IPS-18a (cell line): ENCODE data around the gene PEMT.

ENCODE experiments used
- H3K27ac ChIP-seq: one replicate; pipeline ENCODE4 v1.5.1; 2013; ENCODE audit warnings: low read length
- H3K27me3 ChIP-seq: one replicate; pipeline ENCODE4 v1.6.1; 2013; ENCODE audit warnings: mild to moderate bottlenecking, low read length; ENCODE audit not compliant: control insufficient read depth, insufficient read depth
- H3K36me3 ChIP-seq: one replicate; pipeline ENCODE4 v1.6.1; 2013; ENCODE audit warnings: low read depth, low read length; ENCODE audit not compliant: control insufficient read depth
- H3K4me1 ChIP-seq: one replicate; pipeline ENCODE4 v1.6.1; 2013; ENCODE audit warnings: low read depth, low read length; ENCODE audit not compliant: control insufficient read depth
- H3K4me3 ChIP-seq: one replicate; pipeline ENCODE4 v1.5.1; 2013; ENCODE audit warnings: low read length
- H3K9ac ChIP-seq: one replicate; pipeline ENCODE4 v1.6.1; 2013; ENCODE audit warnings: mild to moderate bottlenecking, low read length, moderate library complexity
- H3K9me3 ChIP-seq: one replicate; pipeline ENCODE4 v1.6.1; 2013; ENCODE audit warnings: low read depth, low read length; ENCODE audit not compliant: control insufficient read depth

The PEMT gene

DNA sequence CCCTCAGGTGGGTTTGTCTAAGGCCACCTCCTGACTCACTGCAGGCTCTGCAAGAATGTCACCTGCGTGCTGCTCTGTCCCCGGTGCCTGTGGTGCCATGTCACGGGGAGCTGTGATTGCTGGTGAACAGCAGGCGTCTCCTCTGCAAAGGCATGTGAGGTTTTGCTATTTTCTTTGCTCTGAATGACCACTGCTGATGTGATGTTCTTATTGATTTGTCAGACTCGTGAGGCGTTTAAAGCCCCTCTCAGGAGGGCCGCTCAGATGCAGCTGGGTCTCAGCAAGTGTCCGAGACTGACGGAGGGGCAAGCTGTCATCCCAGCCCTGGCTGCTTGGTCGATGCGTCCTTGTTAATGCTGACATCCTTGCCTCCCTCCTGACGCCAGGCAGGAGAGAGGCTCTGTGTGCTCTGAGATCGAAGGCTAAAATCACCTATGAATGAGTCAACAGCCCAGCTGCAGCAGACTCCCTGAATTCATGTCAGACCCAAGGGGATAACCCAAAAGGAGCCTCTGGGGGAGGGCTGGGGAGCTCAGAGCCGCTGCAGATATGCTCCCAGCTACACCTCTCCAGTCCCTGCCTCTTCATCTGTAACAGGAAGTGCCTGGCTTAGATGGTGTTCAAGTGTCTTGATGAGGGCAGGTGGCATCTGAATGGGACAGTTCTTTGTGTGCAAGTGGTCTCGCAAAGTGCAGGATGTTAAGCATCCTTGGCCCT is 11.8 kb upstream of the PEMT start:
- H3K4me3 ChIP-seq: no peak overlapping the region
- no peak overlapping the region for H3K27ac ChIP-seq
- H3K9me3 ChIP-seq: no peaks in the 10 kb centered on the region
- H3K27me3 ChIP-seq: no peaks in the 10 kb centered on the region
- no peak overlapping the region for H3K9ac ChIP-seq
- H3K36me3 ChIP-seq: no peaks in the 10 kb centered on the region
- no peaks in the 10 kb centered on the region for H3K4me1 ChIP-seq

DNA sequence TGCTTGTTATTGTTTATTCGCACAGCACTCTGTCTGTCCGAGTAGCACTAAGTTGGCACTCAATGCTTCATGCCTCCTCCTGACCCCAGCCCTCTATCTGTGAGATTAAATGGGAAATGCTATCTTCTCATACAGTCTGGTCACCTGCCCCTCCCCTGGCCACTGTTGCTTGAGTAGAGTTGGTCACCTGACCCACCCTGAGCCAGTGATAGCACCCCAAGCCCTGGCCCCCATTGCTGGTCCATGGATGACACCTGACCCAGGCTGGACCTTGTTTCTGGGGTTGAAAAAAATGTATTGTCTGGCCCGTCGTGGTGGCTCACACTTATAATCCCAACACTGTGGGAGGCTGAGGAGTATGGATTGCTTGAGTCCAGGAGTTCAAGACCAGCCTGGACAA is 8.5 kb upstream of the PEMT start:
- no peak overlapping the region for H3K9ac ChIP-seq
- H3K9me3 ChIP-seq: no peaks in the 10 kb centered on the region
- H3K27me3 ChIP-seq: no peaks in the 10 kb centered on the region
- H3K4me3 ChIP-seq: no peak overlapping the region
- H3K27ac ChIP-seq: no peak overlapping the region
- H3K4me1 ChIP-seq: no peaks in the 10 kb centered on the region
- no peaks in the 10 kb centered on the region for H3K36me3 ChIP-seq

DNA sequence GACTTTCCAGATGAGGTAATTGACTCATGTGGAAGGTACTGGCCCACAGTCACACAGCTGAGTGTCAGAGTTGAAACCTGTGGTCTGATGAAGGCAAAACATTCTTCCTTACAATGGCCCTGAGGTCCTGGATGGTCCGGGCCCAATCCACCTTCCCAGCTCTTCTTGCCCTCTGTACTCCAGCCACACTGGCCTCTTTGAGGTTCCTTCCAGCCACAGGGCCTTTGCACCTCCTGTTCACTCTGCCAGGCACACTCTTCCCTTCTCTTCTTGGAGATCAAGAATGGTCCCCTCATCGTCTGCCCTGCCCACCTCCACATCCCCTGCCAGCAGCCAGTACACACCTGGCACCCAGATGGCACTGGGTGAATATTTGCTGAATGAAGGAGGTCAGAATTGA is 6.5 kb upstream of the PEMT start:
- no peaks in the 10 kb centered on the region for H3K4me1 ChIP-seq
- H3K27ac ChIP-seq: no peak overlapping the region
- H3K4me3 ChIP-seq: no peak overlapping the region
- no peaks in the 10 kb centered on the region for H3K36me3 ChIP-seq
- H3K27me3 ChIP-seq: no peaks in the 10 kb centered on the region
- no peaks in the 10 kb centered on the region for H3K9me3 ChIP-seq
- H3K9ac ChIP-seq: no peak overlapping the region

DNA sequence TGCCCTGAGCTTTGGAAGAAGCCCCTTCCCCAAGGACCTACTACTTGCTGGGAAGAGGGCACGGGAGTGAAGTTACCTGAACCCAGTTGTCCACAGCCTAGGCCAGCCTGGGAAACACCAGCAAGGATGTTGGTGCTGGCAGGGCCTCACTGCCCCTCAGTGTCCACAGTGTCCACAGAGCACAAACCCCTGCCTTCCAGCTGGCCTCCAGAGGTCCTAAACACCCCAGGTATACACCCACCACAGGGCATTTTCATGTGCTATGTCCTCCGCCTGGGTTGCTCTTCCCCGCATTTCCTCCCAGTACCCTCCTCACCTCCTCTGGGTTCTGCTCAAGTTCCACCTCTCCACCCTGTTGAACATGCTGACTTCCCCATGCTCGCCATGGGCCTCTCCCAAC is 4.2 kb upstream of the PEMT start:
- Histone ChIP-seq H3K36me3 (no peaks in the 10 kb centered on the region), H3K27ac (no peak overlapping the region), H3K4me3 (no peak overlapping the region), H3K27me3 (no peaks in the 10 kb centered on the region), H3K9ac (no peak overlapping the region), H3K9me3 (no peaks in the 10 kb centered on the region), H3K4me1 (no peaks in the 10 kb centered on the region)

DNA sequence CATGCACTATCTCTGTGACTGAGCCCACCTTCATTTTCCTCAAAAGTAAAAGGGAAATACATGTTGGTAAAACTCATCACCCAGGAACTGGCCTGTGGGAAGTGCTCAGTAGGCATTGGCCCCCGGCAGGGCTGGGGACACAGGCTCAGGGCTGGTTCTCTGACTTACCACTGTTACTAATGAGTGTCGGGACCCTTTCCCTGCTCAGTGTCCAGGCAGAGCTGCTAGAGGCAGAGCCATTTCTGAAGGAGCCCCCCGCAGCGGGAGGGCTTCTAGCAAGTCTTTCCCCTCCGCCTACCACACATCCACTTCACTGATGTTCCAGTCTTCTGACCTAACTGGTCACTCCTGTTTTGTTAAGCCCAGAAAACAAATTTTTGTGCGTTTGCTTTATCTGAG is 1.7 kb upstream of the PEMT start:
- Histone ChIP-seq H3K27me3 (no peaks in the 10 kb centered on the region), H3K4me3 (no peak overlapping the region), H3K4me1 (peaks cover 4% of the 10 kb centered on the region), H3K36me3 (no peaks in the 10 kb centered on the region), H3K27ac (no peak overlapping the region), H3K9me3 (no peaks in the 10 kb centered on the region), H3K9ac (no peak overlapping the region)

DNA sequence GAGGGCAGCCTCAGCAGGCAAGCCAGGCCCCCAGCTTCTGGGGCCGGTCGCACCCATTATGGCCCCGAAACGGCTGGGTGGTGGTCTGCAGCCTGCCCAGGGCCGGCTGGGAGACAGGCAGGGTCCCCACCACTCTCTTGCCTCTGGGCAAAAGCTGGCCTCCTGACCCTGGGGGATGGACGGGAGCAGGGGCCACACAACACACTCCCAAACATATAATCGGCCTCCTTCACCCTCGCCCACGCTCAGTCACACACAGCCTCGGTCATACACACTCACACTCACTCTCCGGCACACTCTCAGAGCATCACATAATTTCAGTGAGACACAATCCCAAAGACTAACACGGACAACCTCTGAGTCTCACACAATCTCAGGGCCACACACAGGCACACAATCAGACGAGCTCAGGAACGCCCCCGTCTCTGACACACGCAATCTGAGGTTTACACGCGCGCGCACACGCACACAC is 589 bp downstream of the PEMT start:
- Histone ChIP-seq H3K4me3 (peak overlapping the region; percentile 92), H3K9me3 (no peaks in the 10 kb centered on the region), H3K27me3 (no peaks in the 10 kb centered on the region), H3K36me3 (no peaks in the 10 kb centered on the region), H3K4me1 (peaks cover 4% of the 10 kb centered on the region), H3K9ac (peak overlapping the region; percentile 61), H3K27ac (no peak overlapping the region)

DNA sequence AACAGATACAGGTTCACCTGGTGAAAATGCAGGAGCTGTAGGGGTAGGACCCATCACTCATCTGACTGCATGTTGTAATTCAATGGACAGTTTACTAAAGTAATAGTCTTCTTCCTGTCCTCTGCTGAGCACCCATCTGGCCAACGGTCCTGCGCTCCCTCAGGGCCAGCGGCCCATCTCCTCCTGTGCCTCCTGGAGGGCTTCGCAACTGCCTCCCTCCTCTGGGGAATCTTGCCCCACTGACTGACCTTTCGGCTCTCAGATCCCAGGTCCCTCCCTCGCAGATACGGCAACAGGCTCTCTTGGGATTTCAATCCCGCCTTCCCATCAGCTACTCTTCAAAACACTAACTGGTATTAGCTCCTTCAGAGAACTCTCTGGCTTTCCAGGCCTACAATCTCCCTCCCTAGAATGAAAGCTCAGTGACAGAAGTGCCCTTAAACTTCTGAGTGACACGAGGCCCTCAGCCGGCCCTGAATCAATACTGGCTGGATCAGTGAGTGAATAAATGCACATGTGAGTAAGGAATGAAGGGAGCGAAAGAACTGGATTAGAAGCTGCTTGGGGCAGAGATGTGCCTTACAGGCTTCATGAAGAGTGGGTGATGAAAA is 1.3 kb downstream of the PEMT start:
- Histone ChIP-seq H3K27me3 (no peaks in the 10 kb centered on the region), H3K4me3 (peak overlapping the region; percentile 92), H3K4me1 (peaks cover 4% of the 10 kb centered on the region), H3K9ac (peak overlapping the region; percentile 61), H3K27ac (no peak overlapping the region), H3K36me3 (no peaks in the 10 kb centered on the region), H3K9me3 (no peaks in the 10 kb centered on the region)

DNA sequence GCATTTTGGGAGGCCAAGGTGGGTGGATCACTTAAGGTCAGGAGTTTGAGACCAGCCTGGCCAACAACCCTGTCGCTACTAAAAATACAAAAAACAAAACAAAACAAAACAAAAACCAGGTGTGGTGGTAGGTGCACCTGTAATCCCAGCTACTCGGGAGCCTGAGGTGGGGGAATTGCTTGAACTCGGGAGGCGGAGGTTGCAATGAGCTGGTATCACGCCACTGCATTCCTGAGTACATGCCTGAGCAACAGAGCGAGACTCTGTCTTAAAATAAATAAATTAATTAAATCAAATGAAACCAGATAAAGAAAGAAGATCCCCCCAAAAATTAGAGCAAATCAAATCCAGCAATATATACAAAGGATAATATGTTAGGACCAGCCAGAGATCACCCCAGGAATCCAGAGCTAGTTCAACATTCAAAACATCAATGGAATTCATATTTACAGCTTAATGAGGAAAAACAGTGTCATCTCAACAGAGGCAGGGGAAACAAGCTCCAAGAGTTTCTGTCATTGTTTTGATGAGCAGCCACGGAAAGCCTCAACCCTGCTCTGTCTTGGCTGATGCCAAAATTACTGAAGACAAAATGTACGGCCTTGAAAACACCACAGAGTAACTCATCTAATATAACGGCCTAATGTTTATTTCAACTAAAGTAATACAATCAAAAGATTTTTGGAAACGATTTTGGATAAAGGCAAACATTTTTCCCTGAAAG is 3.7 kb downstream of the PEMT start:
- no peaks in the 10 kb centered on the region for H3K27me3 ChIP-seq
- no peaks in the 10 kb centered on the region for H3K9me3 ChIP-seq
- H3K4me3 ChIP-seq: no peak overlapping the region
- no peaks in the 10 kb centered on the region for H3K36me3 ChIP-seq
- no peak overlapping the region for H3K9ac ChIP-seq
- no peak overlapping the region for H3K27ac ChIP-seq
- H3K4me1 ChIP-seq: peaks cover 4% of the 10 kb centered on the region

DNA sequence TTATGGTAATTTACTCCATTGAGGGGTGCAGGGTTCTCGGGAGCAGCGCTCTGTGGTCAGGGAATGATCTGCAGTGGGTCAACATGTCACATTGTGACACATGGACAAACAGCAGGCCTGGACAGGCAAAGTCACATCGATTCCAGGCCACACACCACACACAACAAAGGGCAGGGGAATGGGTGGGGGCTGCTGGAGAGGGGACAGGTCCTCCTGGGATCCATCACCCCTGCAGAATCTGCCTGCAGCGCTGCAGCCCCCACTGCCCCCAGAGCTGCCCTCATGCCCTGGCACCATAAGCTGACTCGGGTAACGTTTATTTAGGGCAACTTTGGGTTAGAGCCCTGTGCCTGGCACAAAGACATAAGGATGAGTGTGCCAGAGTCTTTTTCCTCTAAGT is 9.1 kb downstream of the PEMT start:
- H3K9me3 ChIP-seq: no peaks in the 10 kb centered on the region
- no peaks in the 10 kb centered on the region for H3K36me3 ChIP-seq
- H3K27me3 ChIP-seq: no peaks in the 10 kb centered on the region
- H3K4me3 ChIP-seq: no peak overlapping the region
- no peaks in the 10 kb centered on the region for H3K4me1 ChIP-seq
- no peak overlapping the region for H3K27ac ChIP-seq
- no peak overlapping the region for H3K9ac ChIP-seq

DNA sequence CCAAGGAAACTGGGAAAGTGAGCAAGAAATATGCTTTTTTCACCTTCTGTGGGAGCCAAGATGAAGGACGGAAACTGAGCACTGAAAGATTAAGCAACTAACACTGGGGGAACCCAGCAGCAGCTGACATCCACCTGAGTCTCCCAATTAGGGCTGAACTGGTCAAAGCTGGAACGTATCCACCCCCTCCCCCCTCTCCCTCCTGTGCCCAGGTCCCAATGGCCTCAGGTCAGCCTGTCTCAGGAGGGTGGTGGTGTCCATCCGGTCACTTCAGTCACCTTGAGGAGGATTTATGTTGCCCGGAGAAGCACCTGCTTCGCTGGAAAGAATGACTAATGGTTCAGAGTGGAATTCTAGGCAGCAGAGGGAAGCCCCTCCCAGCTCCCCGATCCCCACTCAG is 10.0 kb downstream of the PEMT start:
- Histone ChIP-seq H3K4me3 (no peak overlapping the region), H3K4me1 (no peaks in the 10 kb centered on the region), H3K36me3 (no peaks in the 10 kb centered on the region), H3K9me3 (no peaks in the 10 kb centered on the region), H3K9ac (no peak overlapping the region), H3K27me3 (no peaks in the 10 kb centered on the region), H3K27ac (no peak overlapping the region)

DNA sequence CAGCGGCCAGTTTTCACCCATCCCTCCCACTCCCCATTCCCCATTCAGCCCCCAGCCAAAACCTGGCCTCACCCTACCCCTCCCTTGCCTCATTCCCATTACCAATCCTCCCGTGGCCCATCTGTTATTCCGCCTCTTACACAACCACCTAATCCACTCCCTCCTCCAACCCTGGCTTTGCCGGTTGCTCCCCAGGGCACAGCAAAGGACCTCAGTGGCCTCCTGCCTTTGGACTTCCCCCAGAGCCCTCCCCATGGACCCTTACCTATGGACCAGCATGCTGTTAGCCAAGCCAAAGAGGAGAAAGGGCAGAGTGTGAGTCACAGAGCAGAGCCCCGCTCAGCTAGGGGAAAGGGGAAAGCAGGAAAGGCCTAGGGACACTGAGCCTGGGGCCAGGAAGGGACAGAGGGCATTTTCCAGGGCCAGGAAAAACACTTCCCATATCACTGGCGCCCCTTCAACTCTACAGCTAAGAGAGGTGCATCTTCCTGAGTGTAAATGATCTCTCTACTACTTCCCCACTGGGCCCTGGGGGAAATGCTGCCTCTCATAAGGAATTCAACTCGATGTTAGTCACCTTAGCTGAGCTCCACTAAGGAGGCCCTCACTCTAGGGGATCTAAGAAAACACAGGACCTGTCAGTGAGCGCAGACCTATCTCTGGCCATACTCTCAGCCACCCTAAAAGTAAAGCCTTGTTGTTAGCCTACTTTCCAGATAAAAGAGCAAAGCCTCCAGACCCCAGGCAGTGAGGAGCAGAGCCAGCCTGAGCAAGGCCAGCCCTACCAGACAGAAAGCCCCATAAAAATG is 10.6 kb downstream of the PEMT start:
- no peaks in the 10 kb centered on the region for H3K27me3 ChIP-seq
- no peaks in the 10 kb centered on the region for H3K36me3 ChIP-seq
- no peak overlapping the region for H3K4me3 ChIP-seq
- H3K9ac ChIP-seq: no peak overlapping the region
- no peaks in the 10 kb centered on the region for H3K4me1 ChIP-seq
- no peaks in the 10 kb centered on the region for H3K9me3 ChIP-seq
- H3K27ac ChIP-seq: no peak overlapping the region
